ENCODE results near the gene WDFY1. TPM values are rescaled to one million over a fixed set of nuclear protein-coding genes. Genes with fewer than 3 reads are reported as not detected.

Gene WDFY1
- total RNA-seq, 3 donors from 2014 or later = 45.2 to 57.6 (median 46.2) TPM

GRCh38 chr2:223979730-223980396, 34.7 kb upstream of the WDFY1 start:
- Histone ChIP-seq H3K27ac (no peak overlapping the region), H3K27me3 (no peaks in the 10 kb centered on the region), H3K9me3 (no peaks in the 10 kb centered on the region), H3K36me3 (no peaks in the 10 kb centered on the region), H3K4me3 (no peak overlapping the region), H3K4me1 (no peaks in the 10 kb centered on the region)
- TF ChIP-seq POLR2AphosphoS5 (IDR thresholded peaks at IDR 0.05) (no peak), CTCF (IDR thresholded peaks at IDR 0.05) (no peak), POLR2A (IDR thresholded peaks at IDR 0.05) (no peak)
- intact Hi-C loops (cut with DNase I; ENCODE audit: low total_unique reads) = no loop called here
- no peak for DNase-seq (ENCODE audit: low spot score in 2 of 2)

- Histone ChIP-seq H3K36me3 (no peaks in the 10 kb centered on the region), H3K4me3 (no peak overlapping the region), H3K9me3 (no peaks in the 10 kb centered on the region), H3K4me1 (no peaks in the 10 kb centered on the region), H3K27ac (no peak overlapping the region), H3K27me3 (no peaks in the 10 kb centered on the region)
- TF ChIP-seq CTCF (IDR thresholded peaks at IDR 0.05) (no peak), POLR2A (IDR thresholded peaks at IDR 0.05) (no peak), POLR2AphosphoS5 (IDR thresholded peaks at IDR 0.05) (no peak)
- no peak for DNase-seq (ENCODE audit: low spot score in 2 of 2)
- intact Hi-C loops (cut with DNase I; ENCODE audit: low total_unique reads) = no loop called here
Observed at GRCh38 chr2:223978451-223978850, 33.3 kb upstream of the WDFY1 start.

GRCh38 chr2:223976635-223977226, 31.6 kb upstream of the WDFY1 start:
- no peak for DNase-seq (ENCODE audit: low spot score in 2 of 2)
- Histone ChIP-seq H3K36me3 (no peaks in the 10 kb centered on the region), H3K9me3 (no peaks in the 10 kb centered on the region), H3K4me1 (no peaks in the 10 kb centered on the region), H3K27ac (no peak overlapping the region), H3K4me3 (no peak overlapping the region), H3K27me3 (no peaks in the 10 kb centered on the region)
- TF ChIP-seq POLR2AphosphoS5 (IDR thresholded peaks at IDR 0.05) (no peak), CTCF (IDR thresholded peaks at IDR 0.05) (no peak), POLR2A (IDR thresholded peaks at IDR 0.05) (no peak)
- intact Hi-C loops (cut with DNase I; ENCODE audit: low total_unique reads) = no loop called here

- no peak for TF ChIP-seq POLR2AphosphoS5 (IDR thresholded peaks at IDR 0.05)
- no peak for TF ChIP-seq CTCF (IDR thresholded peaks at IDR 0.05)
- no peak for TF ChIP-seq POLR2A (IDR thresholded peaks at IDR 0.05)
- intact Hi-C loops (cut with DNase I; ENCODE audit: low total_unique reads) = no loop called here
- no peaks in the 10 kb centered on the region for H3K36me3 ChIP-seq
- H3K4me3 ChIP-seq = no peak overlapping the region
- H3K27me3 ChIP-seq = no peaks in the 10 kb centered on the region
- no peaks in the 10 kb centered on the region for H3K9me3 ChIP-seq
- H3K27ac ChIP-seq = no peak overlapping the region
- DNase-seq (ENCODE audit: low spot score in 2 of 2) = no peak
- H3K4me1 ChIP-seq = no peaks in the 10 kb centered on the region
Observed at GRCh38 chr2:223973606-223974005, 28.5 kb upstream of the WDFY1 start.

GRCh38 chr2:223972656-223973102, 27.5 kb upstream of the WDFY1 start:
- intact Hi-C loops (cut with DNase I; ENCODE audit: low total_unique reads) = no loop called here
- H3K36me3 ChIP-seq = no peaks in the 10 kb centered on the region
- H3K27ac ChIP-seq = no peak overlapping the region
- DNase-seq (ENCODE audit: low spot score in 2 of 2) = no peak
- no peaks in the 10 kb centered on the region for H3K4me1 ChIP-seq
- no peak overlapping the region for H3K4me3 ChIP-seq
- H3K9me3 ChIP-seq = no peaks in the 10 kb centered on the region
- TF ChIP-seq CTCF (IDR thresholded peaks at IDR 0.05) = no peak
- TF ChIP-seq POLR2AphosphoS5 (IDR thresholded peaks at IDR 0.05) = no peak
- TF ChIP-seq POLR2A (IDR thresholded peaks at IDR 0.05) = no peak
- no peaks in the 10 kb centered on the region for H3K27me3 ChIP-seq
